Activated naive CD8-positive, alpha-beta T cell treated with anti-CD3 and anti-CD28 coated beads, Interleukin-2, amount 50 U/mL, for 24 hours (primary cell): ENCODE measurements around the gene C10orf105.
A peak's percentile ranks its signal among the peaks of the same experiment; 100 is the strongest.

ENCODE experiments used
- ATAC-seq: fragments of 150-1000 bp; cut with Tn5 transposase; one replicate; pipeline ENCODE4 v1.10.0; 2021
- DNase-seq: peaks from one replicate; pipeline ENCODE4 v3.0.0; 2021
- H3K27ac Mint-ChIP-seq: one replicate; pipeline ENCODE4 v1.8.0; 2021; ENCODE audit warnings: mild to moderate bottlenecking, mixed read lengths
- H3K27me3 Mint-ChIP-seq: one replicate; pipeline ENCODE4 v1.8.0; 2021; ENCODE audit warnings: mixed read lengths
- H3K36me3 Mint-ChIP-seq: one replicate; pipeline ENCODE4 v1.8.0; 2021; ENCODE audit warnings: low read depth, mixed read lengths
- H3K4me1 Mint-ChIP-seq: one replicate; pipeline ENCODE4 v1.8.0; 2021; ENCODE audit warnings: mixed read lengths
- H3K4me3 Mint-ChIP-seq: one replicate; pipeline ENCODE4 v1.8.0; 2021; ENCODE audit warnings: mild to moderate bottlenecking, moderate library complexity, mixed read lengths
- H3K9me3 Mint-ChIP-seq: one replicate; pipeline ENCODE4 v1.8.0; 2021; ENCODE audit warnings: mixed read lengths

C10orf105 gene

GRCh38 chr10:71720288-71720687 is 710 bp upstream of the C10orf105 start:
- H3K36me3 Mint-ChIP-seq, result no peaks in the 10 kb centered on the region
- no peak overlapping the region for H3K27ac Mint-ChIP-seq
- no peak for ATAC-seq
- peaks cover 41% of the 10 kb centered on the region for H3K4me1 Mint-ChIP-seq
- no peaks in the 10 kb centered on the region for H3K27me3 Mint-ChIP-seq
- H3K4me3 Mint-ChIP-seq, result no peak overlapping the region
- H3K9me3 Mint-ChIP-seq, result no peaks in the 10 kb centered on the region
- DNase-seq, result no peak

GRCh38 chr10:71719042-71719441 is 536 bp downstream of the C10orf105 start:
- DNase-seq, result no peak
- H3K27me3 Mint-ChIP-seq, result no peaks in the 10 kb centered on the region
- peaks cover 40% of the 10 kb centered on the region for H3K4me1 Mint-ChIP-seq
- H3K4me3 Mint-ChIP-seq, result no peak overlapping the region
- no peak for ATAC-seq
- H3K36me3 Mint-ChIP-seq, result no peaks in the 10 kb centered on the region
- H3K27ac Mint-ChIP-seq, result no peak overlapping the region
- no peaks in the 10 kb centered on the region for H3K9me3 Mint-ChIP-seq

- Mint-ChIP-seq H3K27ac (no peak overlapping the region), H3K4me1 (peaks cover 40% of the 10 kb centered on the region), H3K36me3 (no peaks in the 10 kb centered on the region), H3K9me3 (no peaks in the 10 kb centered on the region), H3K27me3 (no peaks in the 10 kb centered on the region), H3K4me3 (no peak overlapping the region)
- DNase-seq (no peak), ATAC-seq (no peak)
Measured at GRCh38 chr10:71718165-71718698, 1.3 kb downstream of the C10orf105 start.

- peaks cover 41% of the 10 kb centered on the region for H3K4me1 Mint-ChIP-seq
- H3K4me3 Mint-ChIP-seq, result no peak overlapping the region
- H3K36me3 Mint-ChIP-seq, result no peaks in the 10 kb centered on the region
- H3K27me3 Mint-ChIP-seq, result no peaks in the 10 kb centered on the region
- ATAC-seq, result no peak
- no peaks in the 10 kb centered on the region for H3K9me3 Mint-ChIP-seq
- no peak for DNase-seq
- no peak overlapping the region for H3K27ac Mint-ChIP-seq
Measured at GRCh38 chr10:71717551-71717951, 2.0 kb downstream of the C10orf105 start.

- DNase-seq (no peak), ATAC-seq (no peak)
- H3K36me3 Mint-ChIP-seq, result no peaks in the 10 kb centered on the region
- H3K27me3 Mint-ChIP-seq, result no peaks in the 10 kb centered on the region
- no peak overlapping the region for H3K4me3 Mint-ChIP-seq
- H3K9me3 Mint-ChIP-seq, result no peaks in the 10 kb centered on the region
- peaks cover 43% of the 10 kb centered on the region for H3K4me1 Mint-ChIP-seq
- no peak overlapping the region for H3K27ac Mint-ChIP-seq
Measured at GRCh38 chr10:71717056-71717455, 2.5 kb downstream of the C10orf105 start.

GRCh38 chr10:71716426-71716825 is 3.2 kb downstream of the C10orf105 start:
- H3K36me3 Mint-ChIP-seq, result no peaks in the 10 kb centered on the region
- no peak overlapping the region for H3K4me3 Mint-ChIP-seq
- H3K27ac Mint-ChIP-seq, result no peak overlapping the region
- H3K4me1 Mint-ChIP-seq, result peaks cover 50% of the 10 kb centered on the region
- DNase-seq, result no peak
- ATAC-seq, result no peak
- H3K9me3 Mint-ChIP-seq, result no peaks in the 10 kb centered on the region
- no peaks in the 10 kb centered on the region for H3K27me3 Mint-ChIP-seq

GRCh38 chr10:71715860-71716259 is 3.7 kb downstream of the C10orf105 start:
- H3K27me3 Mint-ChIP-seq, result no peaks in the 10 kb centered on the region
- H3K4me1 Mint-ChIP-seq, result peaks cover 50% of the 10 kb centered on the region
- no peaks in the 10 kb centered on the region for H3K36me3 Mint-ChIP-seq
- no peak for ATAC-seq
- DNase-seq, result no peak
- H3K9me3 Mint-ChIP-seq, result no peaks in the 10 kb centered on the region
- H3K27ac Mint-ChIP-seq, result no peak overlapping the region
- no peak overlapping the region for H3K4me3 Mint-ChIP-seq

GRCh38 chr10:71715026-71715425 is 4.6 kb downstream of the C10orf105 start:
- ATAC-seq (no peak), DNase-seq (no peak)
- Mint-ChIP-seq H3K27me3 (no peaks in the 10 kb centered on the region), H3K9me3 (no peaks in the 10 kb centered on the region), H3K4me1 (peaks cover 50% of the 10 kb centered on the region), H3K27ac (peak overlapping the region; percentile 52), H3K4me3 (no peak overlapping the region), H3K36me3 (no peaks in the 10 kb centered on the region)

GRCh38 chr10:71714592-71714991 is 5.0 kb downstream of the C10orf105 start:
- Mint-ChIP-seq H3K9me3 (no peaks in the 10 kb centered on the region), H3K36me3 (no peaks in the 10 kb centered on the region), H3K27me3 (no peaks in the 10 kb centered on the region), H3K27ac (peak overlapping the region; percentile 99), H3K4me1 (peaks cover 51% of the 10 kb centered on the region), H3K4me3 (peak overlapping the region; percentile 76)
- DNase-seq (no peak), ATAC-seq (no peak)

- ATAC-seq (no peak), DNase-seq (no peak)
- Mint-ChIP-seq H3K27me3 (no peaks in the 10 kb centered on the region), H3K36me3 (no peaks in the 10 kb centered on the region), H3K4me3 (peak overlapping the region; percentile 76), H3K9me3 (no peaks in the 10 kb centered on the region), H3K4me1 (peaks cover 56% of the 10 kb centered on the region), H3K27ac (peak overlapping the region; percentile 99)
Measured at GRCh38 chr10:71714031-71714410, 5.6 kb downstream of the C10orf105 start.

GRCh38 chr10:71713135-71714030 is 6.2 kb downstream of the C10orf105 start:
- DNase-seq, result no peak
- peak; percentile 67 for ATAC-seq
- Mint-ChIP-seq H3K4me3 (peak overlapping the region; percentile 76), H3K27ac (peak overlapping the region; percentile 99), H3K4me1 (peaks cover 60% of the 10 kb centered on the region), H3K9me3 (no peaks in the 10 kb centered on the region), H3K27me3 (no peaks in the 10 kb centered on the region), H3K36me3 (no peaks in the 10 kb centered on the region)

- no peaks in the 10 kb centered on the region for H3K27me3 Mint-ChIP-seq
- H3K27ac Mint-ChIP-seq, result peak overlapping the region; percentile 99
- ATAC-seq (peak; percentile 63), DNase-seq (no peak)
- peak overlapping the region; percentile 76 for H3K4me3 Mint-ChIP-seq
- no peaks in the 10 kb centered on the region for H3K36me3 Mint-ChIP-seq
- peaks cover 68% of the 10 kb centered on the region for H3K4me1 Mint-ChIP-seq
- no peaks in the 10 kb centered on the region for H3K9me3 Mint-ChIP-seq
Measured at GRCh38 chr10:71712572-71713134, 6.9 kb downstream of the C10orf105 start.

- ATAC-seq (no peak), DNase-seq (no peak)
- Mint-ChIP-seq H3K36me3 (no peaks in the 10 kb centered on the region), H3K4me3 (no peak overlapping the region), H3K27ac (peak overlapping the region; percentile 99), H3K9me3 (no peaks in the 10 kb centered on the region), H3K4me1 (peaks cover 71% of the 10 kb centered on the region), H3K27me3 (no peaks in the 10 kb centered on the region)
Measured at GRCh38 chr10:71712170-71712569, 7.4 kb downstream of the C10orf105 start.

GRCh38 chr10:71711052-71711623 is 8.4 kb downstream of the C10orf105 start:
- no peaks in the 10 kb centered on the region for H3K36me3 Mint-ChIP-seq
- no peaks in the 10 kb centered on the region for H3K9me3 Mint-ChIP-seq
- peak overlapping the region; percentile 64 for H3K27ac Mint-ChIP-seq
- no peaks in the 10 kb centered on the region for H3K27me3 Mint-ChIP-seq
- peaks cover 66% of the 10 kb centered on the region for H3K4me1 Mint-ChIP-seq
- no peak overlapping the region for H3K4me3 Mint-ChIP-seq
- no peak for DNase-seq
- no peak for ATAC-seq

- Mint-ChIP-seq H3K27ac (no peak overlapping the region), H3K27me3 (no peaks in the 10 kb centered on the region), H3K4me3 (no peak overlapping the region), H3K9me3 (no peaks in the 10 kb centered on the region), H3K4me1 (peaks cover 61% of the 10 kb centered on the region), H3K36me3 (no peaks in the 10 kb centered on the region)
- DNase-seq (no peak), ATAC-seq (no peak)
Measured at GRCh38 chr10:71710519-71710918, 9.1 kb downstream of the C10orf105 start.
